Endometrial microvascular endothelial cells (primary cell): ENCODE measurements around the gene PRLH. TPM values are rescaled to one million over a fixed set of nuclear protein-coding genes. Genes with fewer than 3 reads are reported as not detected.

Source experiments
- in situ Hi-C: cut with HindIII; loops from 2 replicates; pipeline ENCODE4 v1.10.0; 2017; ENCODE audit warnings: low sequenced_read_pairs, low pct_unique_long_range_greater_than_20kb; ENCODE audit errors: inconsistent ontology term
- total RNA-seq: library from RNA; depleted of rRNA; stranded (reverse); fragments of >200 nt; gene quantifications from one replicate; pipeline ENCODE4 v1.2.3, GENCODE V29; 2015; ENCODE audit errors: inconsistent ontology term

PRLH gene
- total RNA-seq, 1 donor from 2014 or later = not detected

DNA sequence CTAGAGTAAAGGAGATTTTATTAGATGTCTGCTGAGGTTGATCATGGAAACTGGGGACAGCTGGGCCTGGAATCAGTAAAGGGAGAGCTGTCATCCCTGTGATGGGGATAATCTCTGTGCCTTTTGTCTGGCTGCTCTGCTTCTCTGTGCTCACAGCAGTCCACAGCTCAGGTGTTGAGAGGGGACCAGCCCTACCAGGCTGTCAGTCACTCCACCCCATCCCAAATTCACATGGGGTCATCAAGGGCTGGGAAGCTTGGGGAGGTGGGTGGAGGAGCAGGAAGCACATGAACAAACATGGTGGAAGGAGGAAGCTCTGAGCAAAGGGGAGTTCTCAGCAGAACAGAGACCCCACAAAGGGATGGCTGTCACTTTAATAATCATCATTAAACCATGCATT, 47.3 kb downstream of the PRLH start:
- in situ Hi-C loops = no loop called here

DNA sequence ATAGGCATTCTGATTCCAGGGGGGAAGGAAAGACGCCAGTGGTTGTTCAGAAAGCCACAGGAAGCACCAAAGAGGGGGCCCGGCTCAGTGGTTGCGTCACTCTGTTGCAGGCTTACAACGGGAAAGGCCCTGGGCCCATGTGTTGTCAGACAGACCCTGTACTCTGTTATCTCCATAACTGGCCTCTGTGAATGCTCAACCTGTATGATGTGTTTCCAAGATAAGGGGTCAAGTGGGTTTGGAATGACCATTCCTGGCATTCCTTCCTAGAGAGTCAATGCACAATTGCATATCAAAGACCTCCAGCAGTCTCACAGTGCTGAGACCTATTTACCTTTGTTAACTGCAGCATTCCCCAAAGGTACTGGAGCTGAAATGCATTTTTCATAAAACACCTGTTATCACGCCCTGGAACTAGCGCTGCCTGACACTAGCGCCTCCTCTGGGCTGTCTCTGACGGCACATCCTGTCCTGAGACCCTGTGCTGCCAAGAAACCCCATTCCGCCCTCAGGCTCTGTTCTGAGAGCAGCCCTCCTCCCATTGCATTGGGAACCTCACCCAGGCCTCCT, 47.9 kb downstream of the PRLH start:
- in situ Hi-C loops = no loop called here

DNA sequence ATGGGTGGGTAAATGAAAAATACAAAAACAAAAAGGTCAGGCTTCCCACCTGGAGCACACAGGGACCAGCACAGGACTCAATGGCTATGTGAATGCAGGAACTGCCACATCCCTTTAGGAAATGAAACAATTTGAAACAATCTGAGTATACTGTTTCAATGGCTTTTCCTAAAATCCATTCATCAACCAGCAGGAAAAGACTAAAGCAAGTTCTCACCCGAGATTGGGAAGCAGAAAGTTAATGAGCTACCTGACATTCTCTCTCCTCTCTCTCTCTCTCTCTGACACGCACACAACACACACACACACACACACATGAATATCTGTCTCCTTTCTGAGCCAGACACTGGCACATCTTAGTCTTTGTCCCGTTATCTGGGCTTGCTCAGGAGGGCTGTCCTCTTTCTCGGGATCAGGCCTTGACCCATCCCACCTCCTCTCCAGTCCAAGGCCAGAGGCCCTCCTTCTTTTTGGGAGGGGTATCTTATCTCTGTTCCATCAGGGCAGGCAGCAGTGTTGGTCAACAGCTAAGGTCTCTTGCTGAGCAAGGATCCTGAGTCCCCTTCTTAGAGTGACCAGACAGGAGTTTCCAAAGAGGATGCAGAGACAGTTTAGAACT, 49.4 kb downstream of the PRLH start:
- in situ Hi-C loops = no loop called here

DNA sequence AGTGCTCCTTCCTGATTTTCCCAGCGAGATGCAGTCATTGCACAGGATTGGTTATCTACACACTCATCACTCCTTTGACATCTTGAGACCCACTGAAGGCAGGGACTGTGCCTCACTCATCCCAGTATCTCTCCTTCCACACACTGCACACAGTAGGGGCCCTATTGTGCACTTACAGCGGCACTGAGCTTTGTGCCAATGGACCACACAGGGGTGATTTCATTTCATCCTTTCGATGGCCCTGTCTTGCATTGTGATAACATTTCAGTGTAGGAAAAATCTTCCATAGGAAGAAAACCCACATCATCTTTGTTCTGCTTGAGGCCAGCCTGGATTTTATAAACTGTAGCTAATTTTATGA, 50.0 kb downstream of the PRLH start:
- in situ Hi-C loops = no loop called here

Other genes starting within 250 kb of the PRLH start
- 36.1 TPM for gene COL6A3, start 152.4 kb upstream of the PRLH start, total RNA-seq
- gene MLPH, start 79.3 kb upstream of the PRLH start, total RNA-seq = 1.5 TPM
- gene RAB17, start 24.2 kb downstream of the PRLH start, total RNA-seq = not detected
- 119 TPM for gene LRRFIP1, start 61.0 kb downstream of the PRLH start, total RNA-seq
- 0.09 TPM for gene RBM44, start 232.2 kb downstream of the PRLH start, total RNA-seq